DND-41 (cell line): ENCODE results near the gene HEATR5B.

ENCODE experiments used
- ATAC-seq: fragments of 200-7000 bp; cut with Tn5 transposase; 3 replicates; pipeline ENCODE4 v1.9.1; 2021; ENCODE audit warnings: low read depth; ENCODE audit not compliant: insufficient read depth
- DNase-seq: peaks from one replicate; pipeline ENCODE4 v3.0.0-alpha.2; 2020
- H2AFZ ChIP-seq: 2 replicates; pipeline ENCODE4 v1.6.0; 2012; ENCODE audit warnings: low read depth, low read length
- H3K27ac ChIP-seq: 2 replicates; pipeline ENCODE4 v1.5.1; 2012; ENCODE audit warnings: low read length, inconsistent platforms
- H3K27me3 ChIP-seq: fragments of 200-600 bp; sonication (generic); 2 replicates; pipeline ENCODE4 v1.6.0; 2012; ENCODE audit warnings: low read length, mild to moderate bottlenecking, inconsistent platforms; ENCODE audit not compliant: insufficient read depth, poor library complexity
- H3K36me3 ChIP-seq: 2 replicates; pipeline ENCODE4 v1.5.1; 2012; ENCODE audit warnings: low read length, inconsistent platforms; ENCODE audit not compliant: insufficient read depth
- H3K4me1 ChIP-seq: 2 replicates; pipeline ENCODE4 v1.5.1; 2012; ENCODE audit warnings: mild to moderate bottlenecking, low read length; ENCODE audit not compliant: insufficient read depth
- H3K4me2 ChIP-seq: 2 replicates; pipeline ENCODE4 v1.6.0; 2012; ENCODE audit warnings: mild to moderate bottlenecking, moderate library complexity, low read length, inconsistent platforms; ENCODE audit not compliant: insufficient read depth
- H3K4me3 ChIP-seq, 2 experiments: fragments of 200-600 bp in 1 of 2; shearing (Covaris generic) in 1 of 2; 2 replicates each; pipeline ENCODE4 v1.5.1; 2012 to 2016; ENCODE audit warnings: inconsistent platforms in 2 of 2, low read length in 2 of 2, mild to moderate bottlenecking in 2 of 2, low read depth in 1 of 2, moderate library complexity in 1 of 2
- H3K79me2 ChIP-seq: 2 replicates; pipeline ENCODE4 v1.6.0; 2012; ENCODE audit warnings: low read length, inconsistent platforms; ENCODE audit not compliant: insufficient read depth
- H3K9ac ChIP-seq: 2 replicates; pipeline ENCODE4 v1.6.0; 2012; ENCODE audit warnings: low read depth, mild to moderate bottlenecking, inconsistent platforms, low read length, moderate library complexity
- H3K9me3 ChIP-seq: 2 replicates; pipeline ENCODE4 v1.5.1; 2012; ENCODE audit warnings: low read length, moderate library complexity, mild to moderate bottlenecking, inconsistent platforms; ENCODE audit not compliant: insufficient read depth, severe bottlenecking
- H4K20me1 ChIP-seq: 2 replicates; pipeline ENCODE4 v1.6.0; 2012; ENCODE audit warnings: low read length; ENCODE audit not compliant: insufficient read depth
- CTCF ChIP-seq: IDR thresholded peaks from 2 replicates; pipeline ENCODE4 v1.5.1; 2012; ENCODE audit warnings: borderline replicate concordance, low read length, moderate library complexity, mild to moderate bottlenecking; ENCODE audit not compliant: poor library complexity, severe bottlenecking; ENCODE audit errors: extremely low read depth
- EZH2 ChIP-seq: IDR thresholded peaks from 3 replicates; pipeline ENCODE4 v1.6.1; 2012; ENCODE audit warnings: borderline replicate concordance, low read depth, mild to moderate bottlenecking, moderate library complexity, low read length, inconsistent platforms; ENCODE audit not compliant: severe bottlenecking

HEATR5B gene

GRCh38 chr2:37100054-37100453 lies 15.9 kb upstream of the HEATR5B start:
- no peak for ATAC-seq
- H3K9me3 ChIP-seq, result no peaks in the 10 kb centered on the region
- TF ChIP-seq CTCF (no peak), EZH2 (no peak)
- H3K9ac ChIP-seq, result no peak overlapping the region
- H3K27ac ChIP-seq, result no peak overlapping the region
- H2AFZ ChIP-seq, result no peak overlapping the region
- peaks cover 74% of the 10 kb centered on the region for H3K36me3 ChIP-seq
- no peak overlapping the region for H3K4me2 ChIP-seq
- H3K79me2 ChIP-seq, result no peaks in the 10 kb centered on the region
- no peak for DNase-seq
- H3K4me1 ChIP-seq, result no peaks in the 10 kb centered on the region
- no peak overlapping the region for H3K4me3 ChIP-seq
- no peaks in the 10 kb centered on the region for H4K20me1 ChIP-seq
- no peaks in the 10 kb centered on the region for H3K27me3 ChIP-seq

GRCh38 chr2:37098416-37099118 lies 14.4 kb upstream of the HEATR5B start:
- no peak overlapping the region for H3K4me2 ChIP-seq

GRCh38 chr2:37096568-37096967 lies 12.4 kb upstream of the HEATR5B start:
- H3K27ac ChIP-seq, result no peak overlapping the region
- TF ChIP-seq EZH2 (no peak), CTCF (no peak)
- H4K20me1 ChIP-seq, result no peaks in the 10 kb centered on the region
- H3K27me3 ChIP-seq, result no peaks in the 10 kb centered on the region
- DNase-seq (no peak), ATAC-seq (no peak)
- H3K4me3 ChIP-seq, result no peak overlapping the region
- no peak overlapping the region for H2AFZ ChIP-seq
- no peak overlapping the region for H3K9ac ChIP-seq
- peaks cover 75% of the 10 kb centered on the region for H3K36me3 ChIP-seq
- no peaks in the 10 kb centered on the region for H3K9me3 ChIP-seq
- no peak overlapping the region for H3K4me2 ChIP-seq
- H3K4me1 ChIP-seq, result no peaks in the 10 kb centered on the region
- H3K79me2 ChIP-seq, result no peaks in the 10 kb centered on the region

More at GRCh38 chr2:37098416-37099118, 14.4 kb upstream of the HEATR5B start:
- H3K4me3 ChIP-seq, result no peak overlapping the region
- H3K27ac ChIP-seq, result no peak overlapping the region
- H2AFZ ChIP-seq, result no peak overlapping the region
- DNase-seq (no peak), ATAC-seq (no peak)
- H3K4me1 ChIP-seq, result no peaks in the 10 kb centered on the region
- H3K27me3 ChIP-seq, result no peaks in the 10 kb centered on the region
- TF ChIP-seq EZH2 (no peak), CTCF (no peak)
- no peaks in the 10 kb centered on the region for H3K79me2 ChIP-seq
- no peaks in the 10 kb centered on the region for H4K20me1 ChIP-seq
- peaks cover 77% of the 10 kb centered on the region for H3K36me3 ChIP-seq
- H3K9me3 ChIP-seq, result no peaks in the 10 kb centered on the region
- H3K9ac ChIP-seq, result no peak overlapping the region
